Measurements from ENCODE around the gene SARNP. TPM values are rescaled to one million over a fixed set of nuclear protein-coding genes. Genes with fewer than 3 reads are reported as not detected.
A peak's percentile ranks its signal among the peaks of the same experiment; 100 is the strongest.

The SARNP gene
- total RNA-seq, 2 experiments from 2014 or later: 86.1 to 92.0 TPM

GRCh38 chr12:55797068-55797467 lies 20.5 kb downstream of the SARNP start:
- Histone ChIP-seq H3K36me3 (ENCODE audit: insufficient read depth, low read length) (peaks cover 98% of the 10 kb centered on the region), H3K9me2 (ENCODE audit: insufficient read depth, low read length) (no peaks in the 10 kb centered on the region), H3K4me1 (ENCODE audit: insufficient read depth, low read length, poor library complexity, severe bottlenecking) (no peaks in the 10 kb centered on the region), H3K27ac (ENCODE audit: low read depth, low read length, poor library complexity, severe bottlenecking) (no peak overlapping the region), H3K9me3 (ENCODE audit: low read length) (no peaks in the 10 kb centered on the region), H3K79me2 (ENCODE audit: insufficient read depth, low read depth, low read length) (peaks cover 15% of the 10 kb centered on the region; the same call in 1 of the 2 replicates), H3K4me3 (ENCODE audit: low read depth, low read length, poor library complexity, severe bottlenecking) (no peak overlapping the region), H2AFZ (ENCODE audit: low read length) (no peak overlapping the region), H3K4me2 (ENCODE audit: low read length) (no peak overlapping the region), H4K20me1 (ENCODE audit: insufficient read depth, low read length) (peaks cover 7% of the 10 kb centered on the region; the same call in 1 of the 2 replicates)
- TF ChIP-seq CTCF (conservative IDR thresholded peaks at IDR 0.05; ENCODE audit: low read length) (peak; percentile 80), EZH2phosphoT487 (IDR thresholded peaks at IDR 0.05; ENCODE audit: borderline replicate concordance, low read depth, low read length) (no peak)
- intact Hi-C loops (cut with micrococcal nuclease; ENCODE audit: unreplicated experiment): loop anchor here (1.0 kb wide), 2 partner anchors 54 to 58 kb away; partner anchors contain the start of gene GDF11
- peak; percentile 57 for DNase-seq (ENCODE audit: low spot score)
- BruUV-seq (replicated peaks): no TSS peak
- POLR2A ChIA-PET: interaction anchor here (0.8 kb wide), 1 partner anchor 20 kb away, joined by 3 read pairs; the partner anchor contains the start of genes ORMDL2 and SARNP
- CTCF ChIA-PET (ENCODE audit: unreplicated experiment): no interaction called here

GRCh38 chr12:55795950-55796349 lies 21.6 kb downstream of the SARNP start:
- no peak for DNase-seq (ENCODE audit: low spot score)
- H3K9me2 ChIP-seq (ENCODE audit: insufficient read depth, low read length): no peaks in the 10 kb centered on the region
- H3K79me2 ChIP-seq (ENCODE audit: insufficient read depth, low read depth, low read length): peaks cover 6% of the 10 kb centered on the region; the same call in 1 of the 2 replicates
- no peaks in the 10 kb centered on the region for H3K9me3 ChIP-seq (ENCODE audit: low read length)
- H4K20me1 ChIP-seq (ENCODE audit: insufficient read depth, low read length): peaks cover 7% of the 10 kb centered on the region; the same call in 1 of the 2 replicates
- H3K4me3 ChIP-seq (ENCODE audit: low read depth, low read length, poor library complexity, severe bottlenecking): no peak overlapping the region
- ChIA-PET CTCF (ENCODE audit: unreplicated experiment) (interaction anchor here (0.9 kb wide), 1 partner anchor 58 kb away, joined by 3 read pairs; no protein-coding TSS in a partner anchor), POLR2A (interaction anchor here (1.0 to 1.1 kb wide), 5 partner anchors 32 to 70 kb away, joined by 3 to 5 read pairs (median 3); no protein-coding TSS in a partner anchor)
- TF ChIP-seq EZH2phosphoT487 (IDR thresholded peaks at IDR 0.05; ENCODE audit: borderline replicate concordance, low read depth, low read length): no peak
- TF ChIP-seq CTCF (conservative IDR thresholded peaks at IDR 0.05; ENCODE audit: low read length): no peak
- H2AFZ ChIP-seq (ENCODE audit: low read length): no peak overlapping the region
- H3K4me2 ChIP-seq (ENCODE audit: low read length): no peak overlapping the region
- intact Hi-C loops (cut with micrococcal nuclease; ENCODE audit: unreplicated experiment): no loop called here
- no TSS peak for BruUV-seq (replicated peaks)
- peaks cover 98% of the 10 kb centered on the region for H3K36me3 ChIP-seq (ENCODE audit: insufficient read depth, low read length)
- H3K4me1 ChIP-seq (ENCODE audit: insufficient read depth, low read length, poor library complexity, severe bottlenecking): no peaks in the 10 kb centered on the region
- H3K27ac ChIP-seq (ENCODE audit: low read depth, low read length, poor library complexity, severe bottlenecking): no peak overlapping the region

- TF ChIP-seq EZH2phosphoT487 (IDR thresholded peaks at IDR 0.05; ENCODE audit: borderline replicate concordance, low read depth, low read length) (no peak), CTCF (conservative IDR thresholded peaks at IDR 0.05; ENCODE audit: low read length) (no peak)
- no peaks in the 10 kb centered on the region for H3K9me2 ChIP-seq (ENCODE audit: insufficient read depth, low read length)
- no peak overlapping the region for H3K27ac ChIP-seq (ENCODE audit: low read depth, low read length, poor library complexity, severe bottlenecking)
- H3K36me3 ChIP-seq (ENCODE audit: insufficient read depth, low read length): peaks cover 98% of the 10 kb centered on the region
- intact Hi-C loops (cut with micrococcal nuclease; ENCODE audit: unreplicated experiment): loop anchor here (5.0 kb wide), 1 partner anchor 33 kb away; no protein-coding TSS in a partner anchor
- no peaks in the 10 kb centered on the region for H4K20me1 ChIP-seq (ENCODE audit: insufficient read depth, low read length)
- ChIA-PET CTCF (ENCODE audit: unreplicated experiment) (no interaction called here), POLR2A (interaction anchor here (1.0 kb wide), 1 partner anchor 9 kb away, joined by 3 read pairs; no protein-coding TSS in a partner anchor)
- no peak overlapping the region for H3K4me3 ChIP-seq (ENCODE audit: low read depth, low read length, poor library complexity, severe bottlenecking)
- H2AFZ ChIP-seq (ENCODE audit: low read length): no peak overlapping the region
- H3K4me2 ChIP-seq (ENCODE audit: low read length): no peak overlapping the region
- no peak for DNase-seq (ENCODE audit: low spot score)
- H3K9me3 ChIP-seq (ENCODE audit: low read length): no peaks in the 10 kb centered on the region
- BruUV-seq (replicated peaks): no TSS peak
- no peaks in the 10 kb centered on the region for H3K79me2 ChIP-seq (ENCODE audit: insufficient read depth, low read depth, low read length)
- no peaks in the 10 kb centered on the region for H3K4me1 ChIP-seq (ENCODE audit: insufficient read depth, low read length, poor library complexity, severe bottlenecking)
Observed at GRCh38 chr12:55789893-55790292, 27.6 kb downstream of the SARNP start.
